Mesothelial cell of epicardium (in vitro differentiated cells): ENCODE data around the gene USP20. TPM values are rescaled to one million over a fixed set of nuclear protein-coding genes. Genes with fewer than 3 reads are reported as not detected.

Experiments
- DNase-seq, 2 experiments: peaks; one replicate each; pipeline ENCODE4 v3.0.0; 2021; ENCODE audit warnings: low spot score in 2 of 2; ENCODE audit not compliant: unreplicated experiment in 2 of 2
- H3K27ac Mint-ChIP-seq: 2 replicates; pipeline ENCODE4 v1.8.0; 2021; ENCODE audit warnings: mixed read lengths
- H3K27me3 Mint-ChIP-seq: 2 replicates; pipeline ENCODE4 v1.8.0; 2021; ENCODE audit warnings: low read depth, mixed read lengths
- H3K36me3 Mint-ChIP-seq: 2 replicates; pipeline ENCODE4 v1.8.0; 2021; ENCODE audit warnings: mixed read lengths
- H3K4me1 Mint-ChIP-seq: 2 replicates; pipeline ENCODE4 v1.8.0; 2021; ENCODE audit warnings: mixed read lengths
- H3K4me3 Mint-ChIP-seq: 2 replicates; pipeline ENCODE4 v1.8.0; 2021; ENCODE audit warnings: mild to moderate bottlenecking, moderate library complexity, mixed read lengths
- H3K9me3 Mint-ChIP-seq: 2 replicates; pipeline ENCODE4 v1.8.0; 2021; ENCODE audit warnings: mixed read lengths
- CTCF ChIP-seq: fragments of 200-600 bp; sonication (generic); IDR thresholded peaks from one replicate; pipeline ENCODE4 v1.5.0; 2021; ENCODE audit warnings: antibody characterized with exemption; ENCODE audit not compliant: unreplicated experiment
- total RNA-seq: library from RNA; stranded (reverse); gene quantifications from 3 replicates; pipeline ENCODE4 v1.2.1, GENCODE V29; 2021

The USP20 gene
- total RNA-seq, 1 donor from 2014 or later = 47.7 TPM

- DNase-seq = no peak
- Mint-ChIP-seq H3K36me3 (peaks cover 14% of the 10 kb centered on the region), H3K4me3 (peak overlapping the region; percentile 99), H3K4me1 (peaks cover 24% of the 10 kb centered on the region), H3K27me3 (no peaks in the 10 kb centered on the region), H3K27ac (no peak overlapping the region), H3K9me3 (no peaks in the 10 kb centered on the region)
- TF ChIP-seq CTCF = no peak
Measured at GRCh38 chr9:129832982-129833381, 2.3 kb upstream of the USP20 start.

- Mint-ChIP-seq H3K9me3 (no peaks in the 10 kb centered on the region), H3K27ac (peak overlapping the region; percentile 99), H3K36me3 (peaks cover 14% of the 10 kb centered on the region), H3K27me3 (no peaks in the 10 kb centered on the region), H3K4me3 (peak overlapping the region; percentile 99), H3K4me1 (peaks cover 34% of the 10 kb centered on the region)
- DNase-seq = no peak
- no peak for TF ChIP-seq CTCF
Measured at GRCh38 chr9:129834489-129835127, 650 bp upstream of the USP20 start.

- Mint-ChIP-seq H3K36me3 (peaks cover 12% of the 10 kb centered on the region), H3K4me1 (peaks cover 34% of the 10 kb centered on the region), H3K27me3 (no peaks in the 10 kb centered on the region), H3K27ac (peak overlapping the region; percentile 93), H3K4me3 (peak overlapping the region; percentile 93), H3K9me3 (no peaks in the 10 kb centered on the region)
- DNase-seq = no peak
- no peak for TF ChIP-seq CTCF
Measured at GRCh38 chr9:129835860-129836223, 584 bp downstream of the USP20 start.

GRCh38 chr9:129836311-129837007 lies 1.2 kb downstream of the USP20 start:
- peak overlapping the region; percentile 93 for H3K27ac Mint-ChIP-seq
- peaks cover 34% of the 10 kb centered on the region for H3K4me1 Mint-ChIP-seq
- TF ChIP-seq CTCF = no peak
- H3K27me3 Mint-ChIP-seq = no peaks in the 10 kb centered on the region
- peaks cover 10% of the 10 kb centered on the region for H3K36me3 Mint-ChIP-seq
- DNase-seq = no peak
- H3K4me3 Mint-ChIP-seq = peak overlapping the region; percentile 93
- no peaks in the 10 kb centered on the region for H3K9me3 Mint-ChIP-seq

GRCh38 chr9:129838707-129839259 lies 3.5 kb downstream of the USP20 start:
- peaks cover 7% of the 10 kb centered on the region for H3K36me3 Mint-ChIP-seq
- no peak overlapping the region for H3K4me3 Mint-ChIP-seq
- no peaks in the 10 kb centered on the region for H3K27me3 Mint-ChIP-seq
- H3K4me1 Mint-ChIP-seq = peaks cover 34% of the 10 kb centered on the region
- H3K9me3 Mint-ChIP-seq = no peaks in the 10 kb centered on the region
- TF ChIP-seq CTCF = no peak
- H3K27ac Mint-ChIP-seq = no peak overlapping the region
- no peak for DNase-seq
